NCI-H1694 treated with DMSO at 0.1 percent for 48 hours (cell line): ENCODE measurements around the gene GRID2.
A peak's percentile ranks its signal among the peaks of the same experiment; 100 is the strongest.
"Not testable (repeated sequence)": the region's sequence is repeated elsewhere in the genome, so short reads cannot be mapped to it uniquely, and the experiment has no call there.

Experiments
- DNase-seq: peaks from one replicate; lab custom pipeline; 2025; lab: John Stamatoyannopoulos, UW

GRID2 gene

GRCh38 chr4:93317057-93317456, 1013.3 kb downstream of the GRID2 start:
- peak; percentile 96 for DNase-seq

GRCh38 chr4:93317561-93317960, 1013.8 kb downstream of the GRID2 start:
- DNase-seq: peak; percentile 42

- no peak for DNase-seq
These were observed 1015.3 kb downstream of the GRID2 start for GRCh38 chr4:93319041-93319440.

GRCh38 chr4:93320356-93320755, 1016.6 kb downstream of the GRID2 start:
- DNase-seq: no peak

- DNase-seq: no peak
These were observed 1023.6 kb downstream of the GRID2 start for GRCh38 chr4:93327346-93327745.

- DNase-seq: peak; percentile 86
These were observed 1030.2 kb downstream of the GRID2 start for GRCh38 chr4:93334003-93334402.

GRCh38 chr4:93337196-93337595, 1033.4 kb downstream of the GRID2 start:
- no peak for DNase-seq

GRCh38 chr4:93342738-93343137, 1039.0 kb downstream of the GRID2 start:
- no peak for DNase-seq

- DNase-seq: no peak
These were observed 1043.1 kb downstream of the GRID2 start for GRCh38 chr4:93346840-93347239.

- DNase-seq: no peak
These were observed 1045.1 kb downstream of the GRID2 start for GRCh38 chr4:93348896-93349295.

GRCh38 chr4:93351846-93352245, 1048.1 kb downstream of the GRID2 start:
- DNase-seq: no peak

- DNase-seq: no peak
These were observed 1051.6 kb downstream of the GRID2 start for GRCh38 chr4:93355411-93355810.

- DNase-seq: no peak
These were observed 1055.8 kb downstream of the GRID2 start for GRCh38 chr4:93359586-93359985.

GRCh38 chr4:93366169-93366755, 1062.5 kb downstream of the GRID2 start:
- not testable (repeated sequence) for DNase-seq

- DNase-seq: no peak
These were observed 1065.2 kb downstream of the GRID2 start for GRCh38 chr4:93368968-93369367.

- DNase-seq: no peak
These were observed 1066.5 kb downstream of the GRID2 start for GRCh38 chr4:93370256-93370655.

- no peak for DNase-seq
These were observed 1070.4 kb downstream of the GRID2 start for GRCh38 chr4:93373893-93374860.

GRCh38 chr4:93384241-93384640, 1080.5 kb downstream of the GRID2 start:
- no peak for DNase-seq

- DNase-seq: no peak
These were observed 1081.1 kb downstream of the GRID2 start for GRCh38 chr4:93384887-93385286.

- no peak for DNase-seq
These were observed 1090.8 kb downstream of the GRID2 start for GRCh38 chr4:93394545-93395081.

- DNase-seq: no peak
These were observed 1092.5 kb downstream of the GRID2 start for GRCh38 chr4:93396272-93396671.

- no peak for DNase-seq
These were observed 1099.8 kb downstream of the GRID2 start for GRCh38 chr4:93403571-93403970.
